ENCODE data around the gene POLR2E.

- TF ChIP-seq CTCF (IDR thresholded peaks at IDR 0.05) (no peak), POLR2A (IDR thresholded peaks at IDR 0.05) (no peak), EP300 (IDR thresholded peaks at IDR 0.05) (no peak)
These were observed 46.8 kb upstream of the POLR2E start for GRCh38 chr19:1141944-1142343.

Data from upper lobe of left lung (tissue), 4 donors.